Stimulated activated CD4-positive, alpha-beta T cell treated with anti-CD3 and anti-CD28 coated beads, Interleukin-4, amount 100 ng/mL, for 1 hour (primary cell): ENCODE data around the gene LDB2.

Source experiments
- DNase-seq: peaks from one replicate; pipeline ENCODE4 v3.0.0-alpha.2; 2020

LDB2 gene

GRCh38 chr4:16884673-16885460 is 13.6 kb downstream of the LDB2 start:
- no peak for DNase-seq

GRCh38 chr4:16883806-16884205 is 14.6 kb downstream of the LDB2 start:
- no peak for DNase-seq

GRCh38 chr4:16881151-16881884 is 17.1 kb downstream of the LDB2 start:
- no peak for DNase-seq

- DNase-seq, result no peak
These were observed 23.0 kb downstream of the LDB2 start for GRCh38 chr4:16875487-16875886.

GRCh38 chr4:16869594-16870245 is 28.7 kb downstream of the LDB2 start:
- no peak for DNase-seq

- DNase-seq, result no peak
These were observed 29.8 kb downstream of the LDB2 start for GRCh38 chr4:16868674-16869073.

GRCh38 chr4:16867827-16868226 is 30.6 kb downstream of the LDB2 start:
- no peak for DNase-seq

- no peak for DNase-seq
These were observed 31.5 kb downstream of the LDB2 start for GRCh38 chr4:16866974-16867373.

GRCh38 chr4:16865897-16866283 is 32.6 kb downstream of the LDB2 start:
- DNase-seq, result no peak

GRCh38 chr4:16865209-16865896 is 33.1 kb downstream of the LDB2 start:
- DNase-seq, result no peak

- no peak for DNase-seq
These were observed 34.2 kb downstream of the LDB2 start for GRCh38 chr4:16864199-16864598.

GRCh38 chr4:16862697-16863096 is 35.7 kb downstream of the LDB2 start:
- no peak for DNase-seq

- no peak for DNase-seq
These were observed 37.9 kb downstream of the LDB2 start for GRCh38 chr4:16860516-16860915.

GRCh38 chr4:16859031-16859430 is 39.4 kb downstream of the LDB2 start:
- no peak for DNase-seq

- no peak for DNase-seq
These were observed 40.1 kb downstream of the LDB2 start for GRCh38 chr4:16858275-16858752.

- no peak for DNase-seq
These were observed 41.0 kb downstream of the LDB2 start for GRCh38 chr4:16857425-16857824.

GRCh38 chr4:16853640-16854039 is 44.8 kb downstream of the LDB2 start:
- no peak for DNase-seq

GRCh38 chr4:16852644-16853043 is 45.8 kb downstream of the LDB2 start:
- DNase-seq, result no peak

GRCh38 chr4:16852228-16852627 is 46.2 kb downstream of the LDB2 start:
- no peak for DNase-seq

- DNase-seq, result no peak
These were observed 51.8 kb downstream of the LDB2 start for GRCh38 chr4:16846540-16847117.

GRCh38 chr4:16844816-16845586 is 53.4 kb downstream of the LDB2 start:
- DNase-seq, result no peak
